ENCODE results near the gene CCT4. TPM values are rescaled to one million over a fixed set of nuclear protein-coding genes. Genes with fewer than 3 reads are reported as not detected.
"Not testable (repeated sequence)": the region's sequence is repeated elsewhere in the genome, so short reads cannot be mapped to it uniquely, and the experiment has no call there.

Gene CCT4
- total RNA-seq, 1 donor from 2014 or later: 109 TPM

DNA sequence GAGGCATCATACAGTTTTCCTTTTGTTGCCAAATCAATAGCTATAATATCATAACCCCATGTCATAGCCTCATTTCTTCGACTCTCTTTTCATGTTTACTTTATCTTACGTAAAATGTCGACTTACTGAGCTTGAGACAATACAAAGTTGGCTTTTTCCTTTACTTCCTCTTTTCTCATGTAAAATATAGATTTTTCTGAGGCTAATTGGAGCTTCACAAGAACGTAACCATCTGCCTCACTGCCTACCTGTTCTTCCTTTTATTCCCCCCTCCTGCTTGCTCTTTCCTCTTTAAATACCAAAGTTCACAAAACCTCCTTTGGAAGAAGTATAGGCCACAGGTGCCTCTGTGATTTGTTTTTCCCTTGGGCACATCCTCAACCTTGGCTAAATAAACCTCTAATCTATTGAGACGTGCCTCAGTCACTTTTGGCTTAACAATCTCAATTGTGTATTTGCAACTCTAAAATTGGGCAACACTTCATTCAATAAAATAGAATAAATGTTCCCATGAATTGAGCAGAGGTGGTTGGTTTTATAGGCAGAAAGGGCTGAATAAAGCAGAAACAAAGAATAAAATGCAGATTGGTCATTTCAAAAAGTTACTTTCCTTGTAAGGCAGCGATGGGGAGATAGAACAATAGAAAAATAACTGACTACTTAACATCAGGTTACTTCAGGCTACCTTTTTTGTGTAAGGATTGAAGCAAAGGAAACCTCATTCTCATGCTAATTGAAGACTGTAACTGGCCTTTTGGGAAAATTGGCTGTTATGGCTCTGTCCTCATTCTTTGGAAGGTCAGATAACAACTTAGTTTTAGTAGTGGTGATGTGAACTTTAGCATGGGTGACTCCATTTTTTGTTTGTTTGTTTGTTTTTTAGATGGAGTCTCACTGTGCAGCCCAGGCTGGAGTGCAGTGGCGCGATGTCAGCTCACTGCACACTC is 38.3 kb upstream of the CCT4 start:
- Mint-ChIP-seq H3K27me3 (ENCODE audit: low read depth) (no peaks in the 10 kb centered on the region), H3K27ac (ENCODE audit: unreplicated experiment) (no peak overlapping the region), H3K9me3 (ENCODE audit: low read depth) (no peaks in the 10 kb centered on the region)

GRCh38 chr2:61924895-61925663 is 36.6 kb upstream of the CCT4 start:
- Mint-ChIP-seq H3K4me1 (ENCODE audit: low read depth) (peaks cover 45% of the 10 kb centered on the region), H3K27me3 (ENCODE audit: low read depth) (no peaks in the 10 kb centered on the region), H3K36me3 (ENCODE audit: low read depth) (peaks cover 4% of the 10 kb centered on the region), H3K27ac (ENCODE audit: unreplicated experiment) (peak overlapping the region; percentile 64), H3K4me3 (ENCODE audit: unreplicated experiment) (no peak overlapping the region), H3K9me3 (ENCODE audit: low read depth) (no peaks in the 10 kb centered on the region)
- DNase-seq (ENCODE audit: low spot score): no peak
- TF ChIP-seq CTCF (IDR thresholded peaks at IDR 0.05): no peak

More for the DNA sequence above, 38.3 kb upstream of the CCT4 start:
- TF ChIP-seq CTCF (IDR thresholded peaks at IDR 0.05): no peak
- Mint-ChIP-seq H3K4me3 (ENCODE audit: unreplicated experiment) (no peak overlapping the region), H3K4me1 (ENCODE audit: low read depth) (peaks cover 39% of the 10 kb centered on the region), H3K36me3 (ENCODE audit: low read depth) (peaks cover 4% of the 10 kb centered on the region)
- DNase-seq (ENCODE audit: low spot score): no peak

- Mint-ChIP-seq H3K27ac (ENCODE audit: unreplicated experiment) (no peak overlapping the region), H3K4me3 (ENCODE audit: unreplicated experiment) (no peak overlapping the region), H3K27me3 (ENCODE audit: low read depth) (no peaks in the 10 kb centered on the region), H3K4me1 (ENCODE audit: low read depth) (peaks cover 41% of the 10 kb centered on the region), H3K36me3 (ENCODE audit: low read depth) (peaks cover 2% of the 10 kb centered on the region), H3K9me3 (ENCODE audit: low read depth) (no peaks in the 10 kb centered on the region)
- TF ChIP-seq CTCF (IDR thresholded peaks at IDR 0.05): no peak
- no peak for DNase-seq (ENCODE audit: low spot score)
Observed at GRCh38 chr2:61922714-61923113, 34.3 kb upstream of the CCT4 start.

GRCh38 chr2:61920548-61920947 is 32.1 kb upstream of the CCT4 start:
- no peak for TF ChIP-seq CTCF (IDR thresholded peaks at IDR 0.05)
- Mint-ChIP-seq H3K27ac (ENCODE audit: unreplicated experiment) (peak overlapping the region; percentile 46), H3K27me3 (ENCODE audit: low read depth) (no peaks in the 10 kb centered on the region), H3K9me3 (ENCODE audit: low read depth) (no peaks in the 10 kb centered on the region), H3K36me3 (ENCODE audit: low read depth) (peaks cover 2% of the 10 kb centered on the region), H3K4me3 (ENCODE audit: unreplicated experiment) (no peak overlapping the region), H3K4me1 (ENCODE audit: low read depth) (peaks cover 31% of the 10 kb centered on the region)
- DNase-seq (ENCODE audit: low spot score): no peak

DNA sequence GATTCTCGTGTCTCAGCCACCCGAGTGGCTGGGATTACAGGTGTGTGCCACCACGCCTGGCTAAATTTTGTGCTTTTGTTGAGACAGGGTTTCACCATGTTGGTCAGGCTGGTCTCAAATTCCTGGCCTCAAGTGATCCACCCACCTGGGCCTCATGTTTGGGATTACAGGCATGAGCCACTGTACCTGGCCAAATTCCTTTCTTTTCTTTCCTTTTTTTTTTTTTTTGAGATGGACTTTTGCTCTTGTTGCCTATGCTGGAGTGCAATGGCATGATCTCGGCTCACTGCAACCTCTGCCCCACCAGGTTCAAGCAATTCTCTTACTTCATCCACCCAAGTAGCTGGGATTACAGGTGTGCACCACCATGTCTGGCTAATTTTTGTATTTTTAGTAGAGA is 26.3 kb upstream of the CCT4 start:
- H3K9me3 Mint-ChIP-seq (ENCODE audit: low read depth); H3K27me3 Mint-ChIP-seq (ENCODE audit: low read depth); H3K27ac Mint-ChIP-seq (ENCODE audit: unreplicated experiment); DNase-seq (ENCODE audit: low spot score); H3K36me3 Mint-ChIP-seq (ENCODE audit: low read depth); H3K4me1 Mint-ChIP-seq (ENCODE audit: low read depth); H3K4me3 Mint-ChIP-seq (ENCODE audit: unreplicated experiment): not testable (repeated sequence)

Data from chondrocyte (in vitro differentiated cells).